ENCODE measurements around the gene CEBPE. TPM values are rescaled to one million over a fixed set of nuclear protein-coding genes. Genes with fewer than 3 reads are reported as not detected.
"Not testable (repeated sequence)": the region's sequence is repeated elsewhere in the genome, so short reads cannot be mapped to it uniquely, and the experiment has no call there.

The CEBPE gene
- total RNA-seq, 1 experiment from 2014 or later, result not detected

DNA sequence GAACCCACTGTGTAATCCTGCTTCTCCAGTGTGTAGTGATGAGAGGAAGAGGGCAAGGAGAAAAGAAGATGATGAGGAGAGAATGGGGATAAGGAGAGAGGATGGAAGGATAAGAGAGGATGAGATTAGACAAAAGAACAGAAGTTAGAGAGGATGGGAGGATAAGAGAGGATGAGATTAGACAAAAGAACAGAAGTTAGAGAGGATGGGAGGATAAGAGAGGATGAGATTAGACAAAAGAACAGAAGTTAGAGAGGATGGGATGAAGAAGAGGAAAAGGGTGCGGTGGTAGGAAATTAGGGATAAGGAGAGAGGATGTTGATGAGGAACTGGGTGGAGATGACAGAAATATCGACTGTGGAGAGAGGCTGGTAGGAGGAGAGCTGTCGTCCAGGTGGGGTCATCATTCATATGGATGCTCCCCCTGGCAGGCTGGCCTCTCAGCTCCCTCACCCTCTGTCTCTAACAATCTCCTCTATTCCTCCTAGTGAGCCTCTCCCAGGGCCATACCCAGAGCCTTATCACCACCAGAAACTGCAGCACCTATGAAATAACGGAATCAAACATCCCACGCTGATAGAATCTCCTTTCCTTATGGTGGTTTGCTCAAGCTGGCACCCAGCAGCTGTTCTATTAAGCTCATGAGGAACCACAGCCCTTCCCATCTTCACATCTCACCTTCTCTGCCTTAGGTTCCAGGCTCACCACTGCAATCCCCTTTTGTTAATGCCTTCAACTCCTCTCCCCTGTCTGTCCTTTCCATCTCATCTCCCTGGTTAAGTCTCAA, 8.3 kb downstream of the CEBPE start:
- Histone ChIP-seq H3K36me3 (ENCODE audit: control insufficient read depth, insufficient read depth, low read length) (no peaks in the 10 kb centered on the region), H3K9me3 (no peaks in the 10 kb centered on the region), H3K4me1 (no peaks in the 10 kb centered on the region), H3K27me3 (replicated peaks; ENCODE audit: control insufficient read depth, insufficient read depth, low read length) (no peaks in the 10 kb centered on the region), H3K4me3 (ENCODE audit: low read depth, low read length) (no peak overlapping the region)
- Mint-ChIP-seq H3K27me3 (ENCODE audit: insufficient read depth, unreplicated experiment) (no peaks in the 10 kb centered on the region), H3K27ac (ENCODE audit: unreplicated experiment) (no peak overlapping the region), H3K4me3 (ENCODE audit: unreplicated experiment) (no peak overlapping the region), H3K4me1 (ENCODE audit: low read depth, unreplicated experiment) (no peaks in the 10 kb centered on the region), H3K36me3 (ENCODE audit: insufficient read depth, unreplicated experiment) (no peaks in the 10 kb centered on the region), H3K9me3 (ENCODE audit: unreplicated experiment) (no peaks in the 10 kb centered on the region)
- ChIA-PET POLR2A (interaction anchor here (0.8 kb wide), 1 partner anchor 16 kb away, joined by 3 read pairs; the partner anchor contains the start of genes ACIN1 and C14orf119), CTCF (interaction anchor here (0.6 to 3.0 kb wide), 4 partner anchors 9 to 145 kb away, joined by 4 to 24 read pairs (median 7); no protein-coding TSS in a partner anchor)
- DNase-seq, result no peak
- intact Hi-C loops (cut with micrococcal nuclease; ENCODE audit: unreplicated experiment), result no loop called here
- BruUV-seq (replicated peaks), result no TSS peak
- no peak for TF ChIP-seq CTCF (IDR thresholded peaks at IDR 0.05; ENCODE audit: insufficient read depth in 1 of 2, low read depth in 1 of 2, low read length in 1 of 2, severe bottlenecking in 1 of 2, unreplicated experiment in 1 of 2)

DNA sequence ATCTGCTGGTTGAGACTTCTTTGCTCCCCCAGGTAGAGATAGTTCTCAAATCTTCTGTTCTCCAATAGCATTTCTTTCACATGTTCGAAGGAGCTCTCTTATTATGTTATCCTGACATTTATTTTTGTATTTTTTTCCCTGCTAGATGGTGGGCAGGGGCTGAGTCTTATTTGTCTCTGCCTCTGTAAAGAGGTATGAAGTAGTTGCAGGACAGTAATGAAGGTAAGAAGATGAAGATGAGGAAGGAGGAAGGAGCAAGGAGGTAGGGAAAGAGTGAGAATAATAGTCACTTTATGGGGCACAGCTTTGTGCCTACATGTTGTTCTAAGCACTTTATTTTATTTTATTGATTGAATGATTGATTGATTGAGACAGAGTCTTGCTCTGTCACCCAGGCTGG, 9.3 kb downstream of the CEBPE start:
- no peaks in the 10 kb centered on the region for H3K9me3 ChIP-seq
- Mint-ChIP-seq H3K9me3 (ENCODE audit: unreplicated experiment) (no peaks in the 10 kb centered on the region), H3K4me3 (ENCODE audit: unreplicated experiment) (no peak overlapping the region), H3K27ac (ENCODE audit: unreplicated experiment) (no peak overlapping the region), H3K36me3 (ENCODE audit: insufficient read depth, unreplicated experiment) (no peaks in the 10 kb centered on the region), H3K4me1 (ENCODE audit: low read depth, unreplicated experiment) (peaks cover under 1% of the 10 kb centered on the region), H3K27me3 (ENCODE audit: insufficient read depth, unreplicated experiment) (no peaks in the 10 kb centered on the region)
- no peak overlapping the region for H3K4me3 ChIP-seq (ENCODE audit: low read depth, low read length)
- no peaks in the 10 kb centered on the region for H3K27me3 ChIP-seq (replicated peaks; ENCODE audit: control insufficient read depth, insufficient read depth, low read length)
- DNase-seq, result no peak
- no TSS peak for BruUV-seq (replicated peaks)
- intact Hi-C loops (cut with micrococcal nuclease; ENCODE audit: unreplicated experiment), result loop anchor here (1.0 to 2.0 kb wide), 4 partner anchors 33 to 115 kb away; no protein-coding TSS in a partner anchor
- CTCF ChIA-PET, result interaction anchor here (1.2 to 2.2 kb wide), 5 partner anchors 11 to 123 kb away, joined by 4 to 35 read pairs (median 6); no protein-coding TSS in a partner anchor
- POLR2A ChIA-PET, result interaction anchor here (0.8 to 1.2 kb wide), 2 partner anchors 15 to 38 kb away, joined by 3 read pairs; partner anchors contain the start of genes ACIN1 and C14orf119
- no peaks in the 10 kb centered on the region for H3K36me3 ChIP-seq (ENCODE audit: control insufficient read depth, insufficient read depth, low read length)
- no peaks in the 10 kb centered on the region for H3K4me1 ChIP-seq
- TF ChIP-seq CTCF (IDR thresholded peaks at IDR 0.05; ENCODE audit: insufficient read depth in 1 of 2, low read depth in 1 of 2, low read length in 1 of 2, severe bottlenecking in 1 of 2, unreplicated experiment in 1 of 2), result no peak

DNA sequence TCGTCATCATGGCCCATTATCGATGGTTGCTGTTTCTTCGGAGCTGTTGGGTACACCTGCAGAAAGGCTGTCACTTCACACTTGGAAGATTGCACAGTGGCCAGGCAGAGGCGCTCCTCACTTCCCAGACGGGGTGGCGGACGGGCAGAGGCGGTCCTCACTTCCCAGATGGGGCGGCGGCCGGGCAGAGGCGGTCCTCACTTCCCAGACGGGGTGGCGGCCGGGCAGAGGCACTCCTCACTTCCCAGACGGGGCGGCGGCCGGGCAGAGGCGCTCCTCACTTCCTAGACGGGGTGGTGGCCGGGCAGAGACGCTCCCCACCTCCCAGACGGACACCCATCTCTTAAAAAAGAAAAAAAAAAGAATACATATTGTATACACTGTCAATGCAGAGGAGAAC, 10.9 kb downstream of the CEBPE start:
- CTCF ChIA-PET, result interaction anchor here (1.7 to 2.2 kb wide), 3 partner anchors 31 to 40 kb away, joined by 6 to 35 read pairs (median 17); no protein-coding TSS in a partner anchor
- H3K27me3 ChIP-seq (replicated peaks; ENCODE audit: control insufficient read depth, insufficient read depth, low read length), result not testable (repeated sequence)

DNA sequence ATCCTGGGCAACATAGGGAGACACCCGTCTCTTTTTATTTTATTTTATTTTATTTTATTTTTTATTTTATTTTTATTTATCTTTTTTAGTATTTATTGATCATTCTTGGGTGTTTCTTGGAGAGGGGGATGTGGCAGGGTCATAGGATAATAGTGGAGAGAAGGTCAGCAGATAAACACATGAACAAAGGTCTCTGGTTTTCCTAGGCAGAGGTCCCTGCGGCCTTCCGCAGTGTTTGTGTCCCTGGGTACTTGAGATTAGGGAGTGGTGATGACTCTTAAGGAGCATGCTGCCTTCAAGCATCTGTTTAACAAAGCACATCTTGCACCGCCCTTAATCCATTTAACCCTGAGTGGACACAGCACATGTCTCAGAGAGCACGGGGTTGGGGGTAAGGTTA, 11.4 kb downstream of the CEBPE start:
- H3K36me3 ChIP-seq (ENCODE audit: control insufficient read depth, insufficient read depth, low read length); H3K9me3 ChIP-seq; H3K4me3 ChIP-seq (ENCODE audit: low read depth, low read length); H3K36me3 Mint-ChIP-seq (ENCODE audit: insufficient read depth, unreplicated experiment); BruUV-seq (replicated peaks); H3K27ac Mint-ChIP-seq (ENCODE audit: unreplicated experiment); H3K4me1 ChIP-seq; H3K27me3 Mint-ChIP-seq (ENCODE audit: insufficient read depth, unreplicated experiment); POLR2A ChIA-PET; H3K27me3 ChIP-seq (replicated peaks; ENCODE audit: control insufficient read depth, insufficient read depth, low read length); H3K4me3 Mint-ChIP-seq (ENCODE audit: unreplicated experiment); DNase-seq; H3K9me3 Mint-ChIP-seq (ENCODE audit: unreplicated experiment): not testable (repeated sequence)
- CTCF ChIA-PET, result interaction anchor here (2.2 kb wide), 1 partner anchor 37 kb away, joined by 17 read pairs; no protein-coding TSS in a partner anchor
- H3K4me1 Mint-ChIP-seq (ENCODE audit: low read depth, unreplicated experiment), result peaks cover 15% of the 10 kb centered on the region
- intact Hi-C loops (cut with micrococcal nuclease; ENCODE audit: unreplicated experiment), result loop anchor here (2.0 kb wide), 2 partner anchors 31 to 113 kb away; no protein-coding TSS in a partner anchor

More for the DNA sequence above, 10.9 kb downstream of the CEBPE start:
- not testable (repeated sequence) for H3K4me1 ChIP-seq; H3K4me3 ChIP-seq (ENCODE audit: low read depth, low read length); H3K9me3 ChIP-seq; DNase-seq; H3K27ac Mint-ChIP-seq (ENCODE audit: unreplicated experiment); H3K27me3 Mint-ChIP-seq (ENCODE audit: insufficient read depth, unreplicated experiment); H3K36me3 ChIP-seq (ENCODE audit: control insufficient read depth, insufficient read depth, low read length); H3K36me3 Mint-ChIP-seq (ENCODE audit: insufficient read depth, unreplicated experiment); H3K4me3 Mint-ChIP-seq (ENCODE audit: unreplicated experiment); H3K9me3 Mint-ChIP-seq (ENCODE audit: unreplicated experiment); BruUV-seq (replicated peaks)
- intact Hi-C loops (cut with micrococcal nuclease; ENCODE audit: unreplicated experiment), result loop anchor here (2.0 kb wide), 2 partner anchors 31 to 113 kb away; no protein-coding TSS in a partner anchor
- POLR2A ChIA-PET, result interaction anchor here (1.0 kb wide), 1 partner anchor 37 kb away, joined by 3 read pairs; no protein-coding TSS in a partner anchor
- H3K4me1 Mint-ChIP-seq (ENCODE audit: low read depth, unreplicated experiment), result peaks cover 15% of the 10 kb centered on the region
